ENCODE results near the gene TRPV3. TPM values are rescaled to one million over a fixed set of nuclear protein-coding genes. Genes with fewer than 3 reads are reported as not detected.
"Not testable (repeated sequence)": the region's sequence is repeated elsewhere in the genome, so short reads cannot be mapped to it uniquely, and the experiment has no call there.

TRPV3 gene
- total RNA-seq, 1 experiment from 2014 or later: 0.53 TPM

GRCh38 chr17:3533752-3534151 lies 23.9 kb downstream of the TRPV3 start:
- DNase-seq (ENCODE audit: low read depth, low spot score): no peak
- in situ Hi-C loops (cut with HindIII; ENCODE audit: low pct_unique_long_range_greater_than_20kb, low sequenced_read_pairs): no loop called here

GRCh38 chr17:3532859-3533142 lies 24.8 kb downstream of the TRPV3 start:
- in situ Hi-C loops (cut with HindIII; ENCODE audit: low pct_unique_long_range_greater_than_20kb, low sequenced_read_pairs): no loop called here
- DNase-seq (ENCODE audit: low read depth, low spot score): no peak

DNA sequence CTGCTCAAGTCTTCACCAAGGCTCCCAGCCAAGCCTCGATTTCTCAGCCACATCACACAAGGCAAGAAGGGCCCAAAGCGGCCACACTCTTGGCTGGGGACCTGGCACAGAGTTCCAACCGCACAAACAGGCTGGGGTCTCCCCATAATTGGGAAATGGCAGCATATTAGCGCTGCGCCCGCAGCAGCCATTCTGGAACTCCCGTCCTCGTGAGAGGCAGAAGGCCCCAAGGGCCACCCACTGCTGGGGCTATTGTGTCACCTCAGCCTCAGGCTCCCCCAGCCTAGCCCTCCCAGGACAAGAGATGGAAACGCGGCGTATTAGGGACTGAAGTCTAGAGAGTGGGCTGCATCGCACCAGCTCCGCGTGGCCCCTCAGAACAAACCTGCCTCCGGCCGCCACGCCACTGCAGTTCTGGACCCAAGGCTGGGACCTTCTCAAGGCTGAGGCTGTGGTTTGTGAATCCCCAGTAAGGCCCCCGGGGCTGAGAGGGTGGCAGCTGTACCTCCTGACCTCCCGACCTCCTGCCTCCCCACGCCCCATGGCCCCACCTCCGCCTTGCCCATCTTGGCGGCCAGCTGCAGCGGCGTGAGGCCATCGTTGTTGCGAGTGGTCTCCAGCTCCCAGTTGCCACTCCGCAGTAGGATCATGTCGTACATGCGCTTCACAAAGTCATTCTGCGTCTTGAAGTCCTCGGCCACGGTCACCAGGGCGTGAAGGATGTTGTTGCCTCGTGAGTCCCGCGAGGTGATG lies 25.3 kb downstream of the TRPV3 start:
- in situ Hi-C loops (cut with HindIII; ENCODE audit: low pct_unique_long_range_greater_than_20kb, low sequenced_read_pairs): no loop called here
- DNase-seq (ENCODE audit: low read depth, low spot score): no peak

- in situ Hi-C loops (cut with HindIII; ENCODE audit: low pct_unique_long_range_greater_than_20kb, low sequenced_read_pairs): no loop called here
- peak; percentile 96 for DNase-seq (ENCODE audit: low read depth, low spot score)
These were observed 26.1 kb downstream of the TRPV3 start for GRCh38 chr17:3531266-3532101.

DNA sequence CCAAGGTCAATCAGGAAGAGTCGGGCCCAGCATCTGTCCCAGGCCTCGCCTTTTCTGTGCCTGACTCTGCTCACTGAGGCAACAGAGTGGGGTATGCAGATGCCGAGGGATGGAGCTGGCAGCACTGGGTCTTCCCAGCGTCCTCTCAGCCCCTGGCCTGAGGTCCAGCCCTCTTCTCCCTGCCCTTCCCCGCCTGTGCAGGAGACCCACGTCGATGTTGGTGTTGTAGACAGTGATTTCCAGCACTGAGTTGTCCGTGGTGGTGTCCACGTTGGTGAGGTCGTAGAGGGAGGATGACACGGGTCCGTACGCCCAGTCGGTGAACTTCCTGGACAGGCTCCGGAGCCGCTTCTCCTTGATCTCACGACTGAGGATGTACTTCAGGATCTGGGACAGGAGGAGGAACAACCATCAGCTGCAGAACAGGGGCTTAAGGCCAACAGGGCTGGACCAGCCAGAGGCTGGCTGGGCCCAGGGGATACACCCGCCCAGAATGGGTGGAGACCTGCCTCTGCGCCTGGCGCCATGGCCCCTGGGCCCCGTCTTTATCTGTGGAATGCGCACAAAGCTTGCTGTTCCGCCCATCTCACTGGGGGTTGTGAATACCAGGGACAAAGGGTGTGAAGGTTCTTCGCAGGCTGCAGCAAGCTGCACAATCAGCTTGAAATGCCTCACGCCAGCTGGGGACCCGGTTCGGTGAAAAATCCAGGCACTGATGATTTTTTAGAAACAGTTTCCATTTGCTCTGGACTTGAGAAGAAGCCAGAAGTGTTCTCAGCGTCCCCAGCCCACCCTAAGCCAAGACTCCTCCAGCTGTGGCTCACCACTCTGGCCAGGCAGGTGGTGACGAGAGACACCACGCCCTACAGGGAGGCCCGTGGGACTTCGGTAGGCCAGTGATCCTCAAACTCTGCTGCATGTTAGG lies 27.5 kb downstream of the TRPV3 start:
- in situ Hi-C loops (cut with HindIII; ENCODE audit: low pct_unique_long_range_greater_than_20kb, low sequenced_read_pairs): no loop called here
- no peak for DNase-seq (ENCODE audit: low read depth, low spot score)

GRCh38 chr17:3528880-3529511 lies 28.6 kb downstream of the TRPV3 start:
- no peak for DNase-seq (ENCODE audit: low read depth, low spot score)
- in situ Hi-C loops (cut with HindIII; ENCODE audit: low pct_unique_long_range_greater_than_20kb, low sequenced_read_pairs): no loop called here

- in situ Hi-C loops (cut with HindIII; ENCODE audit: low pct_unique_long_range_greater_than_20kb, low sequenced_read_pairs): no loop called here
- no peak for DNase-seq (ENCODE audit: low read depth, low spot score)
These were observed 29.2 kb downstream of the TRPV3 start for GRCh38 chr17:3528403-3528851.

GRCh38 chr17:3527896-3528295 lies 29.7 kb downstream of the TRPV3 start:
- in situ Hi-C loops (cut with HindIII; ENCODE audit: low pct_unique_long_range_greater_than_20kb, low sequenced_read_pairs): no loop called here
- DNase-seq (ENCODE audit: low read depth, low spot score): no peak

- in situ Hi-C loops (cut with HindIII; ENCODE audit: low pct_unique_long_range_greater_than_20kb, low sequenced_read_pairs): no loop called here
- no peak for DNase-seq (ENCODE audit: low read depth, low spot score)
These were observed 30.1 kb downstream of the TRPV3 start for GRCh38 chr17:3527468-3527867.

- no peak for DNase-seq (ENCODE audit: low read depth, low spot score)
- in situ Hi-C loops (cut with HindIII; ENCODE audit: low pct_unique_long_range_greater_than_20kb, low sequenced_read_pairs): no loop called here
These were observed 30.6 kb downstream of the TRPV3 start for GRCh38 chr17:3526971-3527370.

DNA sequence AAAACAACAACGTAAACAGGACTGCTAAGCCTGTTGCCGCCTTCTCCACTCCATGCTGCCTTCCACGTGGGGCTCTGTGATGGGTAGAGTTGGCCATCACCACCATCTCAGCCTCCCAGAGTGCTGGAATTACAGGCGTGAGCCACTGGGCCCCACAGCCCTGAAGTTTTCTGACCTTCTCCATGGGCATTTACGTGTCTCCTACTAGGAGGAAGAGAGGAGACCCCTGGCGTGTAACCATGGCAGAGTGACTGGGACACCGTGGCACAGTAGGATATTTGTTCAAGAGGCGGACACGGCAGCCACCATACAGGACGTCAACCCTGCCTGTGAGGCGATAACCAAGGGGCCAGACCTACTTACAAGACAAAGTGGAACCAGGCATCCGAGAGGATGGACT lies 31.1 kb downstream of the TRPV3 start:
- in situ Hi-C loops (cut with HindIII; ENCODE audit: low pct_unique_long_range_greater_than_20kb, low sequenced_read_pairs): no loop called here

GRCh38 chr17:3524024-3524423 lies 33.6 kb downstream of the TRPV3 start:
- DNase-seq (ENCODE audit: low read depth, low spot score): no peak
- in situ Hi-C loops (cut with HindIII; ENCODE audit: low pct_unique_long_range_greater_than_20kb, low sequenced_read_pairs): no loop called here

More for the DNA sequence above, 31.1 kb downstream of the TRPV3 start:
- DNase-seq (ENCODE audit: low read depth, low spot score): no peak

DNA sequence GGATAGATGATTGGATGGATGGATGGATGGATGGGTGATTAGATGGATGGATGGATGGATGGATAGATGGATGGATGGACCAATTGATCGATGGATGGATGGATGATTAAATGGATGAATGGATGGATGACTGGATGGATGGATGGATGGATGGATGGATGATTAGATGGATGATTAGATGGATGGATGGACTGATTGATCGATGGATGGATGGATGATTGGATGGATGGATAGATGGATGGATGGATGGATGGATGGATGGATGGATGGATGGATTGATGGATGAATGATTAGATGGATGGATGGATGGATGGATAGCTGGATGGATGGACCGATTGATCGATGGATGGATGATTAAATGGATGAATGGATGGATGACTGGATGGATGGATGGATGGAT lies 38.1 kb downstream of the TRPV3 start:
- in situ Hi-C loops (cut with HindIII; ENCODE audit: low pct_unique_long_range_greater_than_20kb, low sequenced_read_pairs): not testable (repeated sequence)

DNA sequence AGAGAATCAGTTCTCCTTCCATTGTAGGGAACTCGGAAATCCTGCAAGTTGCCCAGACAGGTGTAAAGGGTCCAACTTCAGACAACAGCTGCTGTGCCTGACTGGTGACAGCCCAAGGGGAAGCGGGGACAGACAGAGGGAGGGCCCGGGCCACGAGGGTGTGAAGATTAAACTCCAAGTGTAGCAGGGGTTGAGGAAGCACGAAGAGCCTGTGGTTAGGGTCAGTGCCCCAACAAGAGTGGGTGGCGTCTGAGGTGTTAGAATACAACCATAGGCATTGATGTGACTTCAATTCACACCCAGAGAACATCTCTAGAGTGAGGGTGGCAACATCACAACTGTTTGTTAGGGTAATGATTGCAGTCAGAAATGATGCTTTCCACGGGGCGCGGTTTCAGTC lies 42.7 kb downstream of the TRPV3 start:
- in situ Hi-C loops (cut with HindIII; ENCODE audit: low pct_unique_long_range_greater_than_20kb, low sequenced_read_pairs): no loop called here
- no peak for DNase-seq (ENCODE audit: low read depth, low spot score)

More for the DNA sequence above, 38.1 kb downstream of the TRPV3 start:
- DNase-seq (ENCODE audit: low read depth, low spot score): not testable (repeated sequence)

GRCh38 chr17:3514167-3514566 lies 43.4 kb downstream of the TRPV3 start:
- in situ Hi-C loops (cut with HindIII; ENCODE audit: low pct_unique_long_range_greater_than_20kb, low sequenced_read_pairs); DNase-seq (ENCODE audit: low read depth, low spot score): not testable (repeated sequence)

GRCh38 chr17:3513305-3514035 lies 44.1 kb downstream of the TRPV3 start:
- in situ Hi-C loops (cut with HindIII; ENCODE audit: low pct_unique_long_range_greater_than_20kb, low sequenced_read_pairs): no loop called here
- DNase-seq (ENCODE audit: low read depth, low spot score): no peak

All from SK-MEL-5 (cell line).